ENCODE results near the gene CYFIP2. TPM values are rescaled to one million over a fixed set of nuclear protein-coding genes. Genes with fewer than 3 reads are reported as not detected.

CYFIP2 gene
- total and polyA plus RNA-seq, 2 experiments from 2014 or later: 2.2 to 5.9 TPM

DNA sequence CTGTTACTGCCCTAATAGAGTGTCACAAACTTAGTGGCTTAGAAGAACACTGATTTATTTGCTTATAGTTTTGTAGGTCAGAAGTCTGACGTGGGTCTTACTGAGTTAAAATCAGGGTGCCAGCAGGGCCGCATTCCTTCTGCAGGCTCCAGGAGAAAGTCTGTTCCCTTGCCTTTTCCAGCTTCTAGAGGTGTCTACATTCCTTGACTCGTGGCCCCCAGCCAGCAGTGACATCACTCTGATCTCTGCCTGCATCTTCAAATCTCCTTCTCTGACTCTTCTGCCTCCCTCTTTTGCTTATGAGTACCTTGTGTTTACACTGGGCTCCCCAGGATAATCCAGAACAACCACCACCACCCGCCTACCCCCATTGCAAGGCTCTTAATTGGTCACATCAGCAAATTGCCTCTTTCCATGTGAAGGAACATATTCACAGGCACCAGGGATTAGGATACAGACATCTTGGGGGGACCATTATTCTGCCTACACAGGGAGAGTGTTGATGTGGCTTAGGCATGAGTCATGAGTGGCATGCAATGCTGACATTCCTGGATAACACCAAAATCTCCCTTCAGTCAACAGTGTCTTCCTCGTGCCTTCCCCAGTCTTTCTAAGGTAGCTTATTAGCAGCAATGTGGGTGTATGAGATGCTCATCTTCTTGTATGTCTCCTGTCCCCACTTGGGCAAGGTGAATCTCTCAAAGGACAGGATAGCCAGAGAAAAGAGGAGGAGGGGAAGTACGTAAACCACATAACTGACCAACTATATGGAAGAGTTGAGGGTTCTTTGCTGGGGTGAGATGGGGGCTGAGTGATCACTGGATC, 24.4 kb downstream of the CYFIP2 start:
- Histone ChIP-seq H3K4me1 (ENCODE audit: insufficient read depth) (peaks cover 30% of the 10 kb centered on the region), H3K9me3 (ENCODE audit: low read depth) (no peaks in the 10 kb centered on the region), H3F3A (ENCODE audit: insufficient read depth) (peaks cover 19% of the 10 kb centered on the region), H3K36me3 (ENCODE audit: low read depth) (no peaks in the 10 kb centered on the region), H3K9me2 (ENCODE audit: insufficient read depth) (no peaks in the 10 kb centered on the region), H3K27ac (peak overlapping the region; percentile 69), H3K4me2 (ENCODE audit: unreplicated experiment) (peak overlapping the region; percentile 39), H3K79me2 (ENCODE audit: insufficient read depth) (no peaks in the 10 kb centered on the region), H2AFZ (no peak overlapping the region), H4K20me1 (ENCODE audit: insufficient read depth) (no peaks in the 10 kb centered on the region), H3K9ac (0 out of 2 replicates have a peak overlapping the region, but pooled peaks have one; percentile 9), H3K4me3 (no peak overlapping the region), H3K27me3 (replicated peaks; ENCODE audit: insufficient read depth) (no peaks in the 10 kb centered on the region)
- TF ChIP-seq EZH2 (IDR thresholded peaks at IDR 0.05; ENCODE audit: insufficient read depth, poor library complexity, severe bottlenecking) (no peak), EZH2phosphoT487 (IDR thresholded peaks at IDR 0.05; ENCODE audit: insufficient read depth, low read depth) (0 out of 2 replicates have a peak, but pooled peaks have one; percentile 36)
- in situ Hi-C loops (cut with MboI): no loop called here
- WGBS, 2 experiments (ENCODE audit: low coverage in 1 of 2, low lambda C conversion rate in 2 of 2, missing lambda C conversion rate in 2 of 2): 32 to 33% methylated on average over 6 of the region's 6 CpGs
- DNase-seq: peak; percentile 82

GRCh38 chr5:157290981-157291711, 25.2 kb downstream of the CYFIP2 start:
- no peak for DNase-seq
- Histone ChIP-seq H3K9ac (no peak overlapping the region), H3K9me3 (ENCODE audit: low read depth) (no peaks in the 10 kb centered on the region), H3K4me2 (ENCODE audit: unreplicated experiment) (peak overlapping the region; percentile 39), H3K27me3 (replicated peaks; ENCODE audit: insufficient read depth) (no peaks in the 10 kb centered on the region), H2AFZ (no peak overlapping the region), H3K79me2 (ENCODE audit: insufficient read depth) (no peaks in the 10 kb centered on the region), H3K4me3 (no peak overlapping the region), H3K36me3 (ENCODE audit: low read depth) (no peaks in the 10 kb centered on the region), H3K27ac (peak overlapping the region; percentile 69), H4K20me1 (ENCODE audit: insufficient read depth) (no peaks in the 10 kb centered on the region), H3K4me1 (ENCODE audit: insufficient read depth) (peaks cover 30% of the 10 kb centered on the region), H3K9me2 (ENCODE audit: insufficient read depth) (no peaks in the 10 kb centered on the region), H3F3A (ENCODE audit: insufficient read depth) (peaks cover 19% of the 10 kb centered on the region)
- WGBS, 2 experiments (ENCODE audit: low coverage in 1 of 2, low lambda C conversion rate in 2 of 2, missing lambda C conversion rate in 2 of 2): 62 to 66% methylated on average over 10 of the region's 10 CpGs
- in situ Hi-C loops (cut with MboI): no loop called here
- no peak for TF ChIP-seq EZH2 (IDR thresholded peaks at IDR 0.05; ENCODE audit: insufficient read depth, poor library complexity, severe bottlenecking)
- TF ChIP-seq EZH2phosphoT487 (IDR thresholded peaks at IDR 0.05; ENCODE audit: insufficient read depth, low read depth): no peak

DNA sequence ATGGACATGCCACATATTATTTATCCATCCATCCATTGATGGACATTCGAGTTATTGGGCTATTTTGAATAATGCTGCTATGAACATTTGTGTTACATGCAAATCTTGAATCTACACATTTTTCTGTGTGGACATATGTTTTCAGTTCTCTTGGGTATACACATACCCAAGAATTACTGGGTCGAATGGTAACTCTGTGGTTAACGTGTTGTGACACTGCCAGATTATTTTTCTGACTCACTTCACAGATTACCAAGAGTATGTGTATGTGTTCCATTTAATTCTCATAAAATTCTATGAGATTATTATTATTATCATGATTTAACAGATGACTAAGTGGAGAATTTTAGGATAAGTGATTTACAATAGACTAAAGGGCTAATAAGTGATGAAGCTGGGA, 26.7 kb downstream of the CYFIP2 start:
- H3K27me3 ChIP-seq (replicated peaks; ENCODE audit: insufficient read depth): no peaks in the 10 kb centered on the region

GRCh38 chr5:157294407-157295091, 28.6 kb downstream of the CYFIP2 start:
- Histone ChIP-seq H3K4me2 (ENCODE audit: unreplicated experiment) (no peak overlapping the region), H3K79me2 (ENCODE audit: insufficient read depth) (no peaks in the 10 kb centered on the region), H3K36me3 (ENCODE audit: low read depth) (no peaks in the 10 kb centered on the region), H3K4me3 (no peak overlapping the region), H3K9me3 (ENCODE audit: low read depth) (no peaks in the 10 kb centered on the region), H3K9ac (no peak overlapping the region), H3K27me3 (replicated peaks; ENCODE audit: insufficient read depth) (no peaks in the 10 kb centered on the region), H3K27ac (no peak overlapping the region), H3K4me1 (ENCODE audit: insufficient read depth) (peaks cover 14% of the 10 kb centered on the region), H4K20me1 (ENCODE audit: insufficient read depth) (no peaks in the 10 kb centered on the region), H2AFZ (no peak overlapping the region), H3F3A (ENCODE audit: insufficient read depth) (peaks cover 14% of the 10 kb centered on the region), H3K9me2 (ENCODE audit: insufficient read depth) (no peaks in the 10 kb centered on the region)
- no peak for TF ChIP-seq EZH2 (IDR thresholded peaks at IDR 0.05; ENCODE audit: insufficient read depth, poor library complexity, severe bottlenecking)
- no peak for TF ChIP-seq EZH2phosphoT487 (IDR thresholded peaks at IDR 0.05; ENCODE audit: insufficient read depth, low read depth)
- in situ Hi-C loops (cut with MboI): no loop called here
- DNase-seq: no peak
- WGBS, 2 experiments (ENCODE audit: low coverage in 1 of 2, low lambda C conversion rate in 2 of 2, missing lambda C conversion rate in 2 of 2): 75 to 78% methylated on average over 7 of the region's 7 CpGs

More for the DNA sequence above, 26.7 kb downstream of the CYFIP2 start:
- H2AFZ ChIP-seq: no peak overlapping the region
- WGBS, 2 experiments (ENCODE audit: low coverage in 1 of 2, low lambda C conversion rate in 2 of 2, missing lambda C conversion rate in 2 of 2): 75 to 81% methylated on average over 3 of the region's 3 CpGs
- H3F3A ChIP-seq (ENCODE audit: insufficient read depth): peaks cover 19% of the 10 kb centered on the region
- H3K27ac ChIP-seq: no peak overlapping the region
- no peaks in the 10 kb centered on the region for H3K9me2 ChIP-seq (ENCODE audit: insufficient read depth)
- H3K36me3 ChIP-seq (ENCODE audit: low read depth): no peaks in the 10 kb centered on the region
- no peaks in the 10 kb centered on the region for H3K79me2 ChIP-seq (ENCODE audit: insufficient read depth)
- H3K4me1 ChIP-seq (ENCODE audit: insufficient read depth): peaks cover 17% of the 10 kb centered on the region
- no peak for DNase-seq
- H3K4me3 ChIP-seq: no peak overlapping the region
- in situ Hi-C loops (cut with MboI): no loop called here
- TF ChIP-seq EZH2 (IDR thresholded peaks at IDR 0.05; ENCODE audit: insufficient read depth, poor library complexity, severe bottlenecking): no peak
- TF ChIP-seq EZH2phosphoT487 (IDR thresholded peaks at IDR 0.05; ENCODE audit: insufficient read depth, low read depth): no peak
- H3K4me2 ChIP-seq (ENCODE audit: unreplicated experiment): no peak overlapping the region
- no peak overlapping the region for H3K9ac ChIP-seq
- H4K20me1 ChIP-seq (ENCODE audit: insufficient read depth): no peaks in the 10 kb centered on the region
- H3K9me3 ChIP-seq (ENCODE audit: low read depth): no peaks in the 10 kb centered on the region
